HG03432 (cell line): Measurements from ENCODE around the gene COTL1.
"Not testable (repeated sequence)": the region's sequence is repeated elsewhere in the genome, so short reads cannot be mapped to it uniquely, and the experiment has no call there.

Source experiments
- ATAC-seq: cut with Tn5 transposase; IDR thresholded peaks from one replicate; pipeline ENCODE4 v1.9.1; 2021; ENCODE audit warnings: mild to moderate bottlenecking, moderate library complexity; ENCODE audit not compliant: unreplicated experiment

Gene COTL1

DNA sequence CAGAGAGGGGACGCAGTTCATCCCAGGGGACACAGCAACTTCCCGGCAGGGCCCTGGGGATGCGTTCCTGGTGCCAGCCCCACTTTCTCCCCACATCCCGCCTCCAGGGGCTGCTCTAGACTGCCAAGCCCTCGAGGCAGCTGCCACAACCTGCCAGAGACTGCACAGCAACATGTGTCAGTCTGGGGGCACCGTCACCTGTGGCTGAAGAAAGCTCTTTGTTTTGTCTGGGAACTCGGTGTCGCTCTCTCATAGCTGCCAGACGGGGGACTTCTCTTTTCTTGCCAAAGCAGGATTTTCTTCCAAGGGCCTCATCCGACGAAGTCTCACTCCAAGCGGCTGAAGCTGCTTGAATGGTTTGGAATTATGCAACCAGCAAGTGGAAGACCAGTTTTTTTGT, 43.7 kb downstream of the COTL1 start:
- no peak for ATAC-seq

GRCh38 chr16:84572096-84572495, 45.8 kb downstream of the COTL1 start:
- no peak for ATAC-seq

- no peak for ATAC-seq
Observed at GRCh38 chr16:84571506-84571905, 46.4 kb downstream of the COTL1 start.

- no peak for ATAC-seq
Observed at GRCh38 chr16:84570739-84571403, 47.0 kb downstream of the COTL1 start.

DNA sequence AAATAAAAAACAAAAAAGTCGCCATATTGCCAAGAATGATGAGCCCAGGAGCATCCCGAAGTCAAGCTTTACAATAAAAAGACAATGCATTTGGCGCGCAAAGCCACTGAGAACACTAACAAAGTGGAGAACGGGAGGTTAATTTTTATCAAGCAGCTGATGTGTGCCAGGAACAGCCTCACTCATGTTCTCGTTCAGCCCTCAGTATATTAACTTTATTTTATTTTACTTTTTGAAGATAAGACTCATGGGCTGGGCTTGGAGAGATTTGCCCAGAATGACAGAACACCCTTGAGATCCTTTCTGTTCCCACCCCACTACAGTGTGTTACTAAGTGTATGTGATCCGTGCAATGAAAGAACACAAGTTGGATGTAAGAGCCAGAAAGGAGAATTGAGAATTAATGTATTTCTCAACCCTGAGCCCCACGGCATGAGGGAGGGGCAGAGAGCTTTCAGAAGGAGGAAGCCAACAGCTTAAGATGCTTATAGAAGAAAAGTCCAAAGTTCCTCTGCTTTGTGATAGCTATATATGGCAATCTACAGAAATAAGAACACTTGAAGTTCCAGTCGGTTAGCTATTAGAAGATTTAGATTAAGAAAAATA, 48.4 kb downstream of the COTL1 start:
- ATAC-seq: no peak

GRCh38 chr16:84568066-84568465, 49.8 kb downstream of the COTL1 start:
- no peak for ATAC-seq

- no peak for ATAC-seq
Observed at GRCh38 chr16:84567286-84567962, 50.5 kb downstream of the COTL1 start.

DNA sequence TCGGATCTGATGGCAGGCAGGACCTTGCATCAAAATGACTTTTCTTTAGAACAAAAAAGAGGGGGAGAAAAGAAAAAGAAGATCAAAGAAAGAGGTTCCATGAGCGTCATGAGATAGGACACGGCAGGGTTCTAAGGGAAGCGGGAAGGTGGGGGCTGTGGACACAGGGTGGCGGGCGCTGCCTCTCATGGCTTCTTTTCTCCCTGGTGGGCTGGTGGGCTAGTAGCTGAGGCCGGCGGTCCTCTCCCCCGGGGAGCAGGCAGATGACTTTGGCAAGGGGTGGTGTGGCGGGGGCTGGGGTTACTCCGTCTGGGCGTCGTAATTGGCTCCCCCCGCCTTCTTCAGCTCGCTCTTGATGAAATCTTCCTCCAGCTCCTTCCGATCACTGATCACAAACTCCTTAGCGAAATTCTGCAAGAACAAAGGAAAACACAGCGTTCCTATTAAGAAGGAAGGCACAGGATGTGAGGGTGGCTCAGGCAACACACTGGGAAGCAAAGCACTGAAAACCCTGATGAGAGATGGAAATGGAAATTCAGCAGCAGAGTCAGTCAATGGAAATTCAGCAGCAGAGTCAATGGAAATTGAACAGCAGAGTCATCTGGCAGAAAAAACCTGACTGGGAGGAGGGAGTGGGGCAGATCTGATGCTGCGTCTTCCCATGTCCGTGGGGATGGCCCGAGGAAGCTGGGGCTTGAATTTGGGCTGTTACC, 51.2 kb downstream of the COTL1 start:
- ATAC-seq: no peak

DNA sequence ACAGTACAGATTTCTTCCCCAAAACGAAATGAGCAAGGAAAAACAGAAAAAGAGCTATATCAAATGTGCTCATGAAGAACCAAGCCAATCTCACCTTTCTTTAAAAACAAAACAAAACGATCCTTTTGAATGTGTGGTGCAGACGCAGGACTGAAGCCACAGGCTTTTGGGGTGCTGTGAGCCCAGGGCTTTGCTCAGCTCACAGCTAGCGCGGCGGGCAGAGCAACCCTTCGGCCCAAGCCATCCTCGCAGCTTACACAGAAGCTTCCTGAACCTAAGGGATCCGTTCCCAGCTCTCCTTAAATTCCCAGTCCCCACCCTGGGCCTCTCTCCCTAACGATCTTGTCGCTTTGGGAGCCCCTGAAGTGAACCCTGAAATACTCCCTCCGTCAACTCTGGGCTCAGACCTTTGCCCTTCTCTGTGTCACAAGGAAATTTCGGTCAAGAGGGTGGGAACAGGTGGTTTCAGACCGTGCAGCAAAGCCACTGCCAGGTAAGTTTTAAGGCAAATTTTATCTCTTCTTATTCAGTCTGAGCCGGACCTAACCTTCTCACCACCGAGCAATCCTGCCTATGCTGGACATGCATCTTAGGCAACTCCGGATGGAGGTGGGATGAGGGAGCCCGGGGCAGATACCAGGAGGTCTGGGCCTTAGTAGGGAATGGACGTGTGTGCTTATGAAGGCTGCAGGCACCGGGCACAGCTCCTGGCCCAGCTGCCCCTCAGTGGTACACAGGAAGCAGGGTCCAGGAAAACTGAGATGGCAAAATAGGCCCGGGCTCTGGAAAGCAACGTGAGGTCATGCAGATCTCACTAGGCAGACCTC, 52.0 kb downstream of the COTL1 start:
- ATAC-seq: no peak

- ATAC-seq: no peak
Observed at GRCh38 chr16:84563786-84564420, 54.0 kb downstream of the COTL1 start.

GRCh38 chr16:84563064-84563715, 54.7 kb downstream of the COTL1 start:
- ATAC-seq: no peak

DNA sequence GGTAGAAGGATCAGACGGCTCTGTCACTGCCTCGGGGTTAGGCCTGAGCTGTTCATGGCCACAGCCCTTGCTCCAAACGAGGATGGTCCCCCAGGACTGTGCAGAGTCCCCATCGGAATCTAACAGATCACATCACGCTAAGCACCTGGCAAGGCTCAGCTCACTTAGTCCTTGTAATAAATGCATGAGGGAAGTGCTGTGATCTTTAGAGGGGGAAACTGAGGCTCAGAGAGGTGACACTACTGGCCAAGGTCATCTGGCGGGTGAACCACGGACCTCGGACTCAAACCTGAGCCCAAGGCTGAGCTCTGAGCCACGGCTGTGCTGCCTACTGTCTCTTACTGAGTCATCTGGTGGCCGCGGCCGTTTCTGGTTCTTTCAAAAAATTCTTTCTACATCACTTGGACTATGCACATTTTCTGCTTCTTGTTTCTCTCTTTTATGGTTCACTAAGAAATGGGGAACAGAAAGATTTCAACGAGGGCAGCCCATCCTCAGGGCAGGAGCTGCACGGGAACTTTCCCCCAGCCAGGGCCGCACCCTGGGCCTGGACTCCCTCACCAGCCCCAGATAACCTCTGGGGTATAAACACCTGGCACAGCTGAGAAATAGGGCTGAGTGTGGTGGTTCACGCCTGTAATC, 55.6 kb downstream of the COTL1 start:
- peak; percentile 69 for ATAC-seq

- no peak for ATAC-seq
Observed at GRCh38 chr16:84561291-84561690, 56.6 kb downstream of the COTL1 start.

DNA sequence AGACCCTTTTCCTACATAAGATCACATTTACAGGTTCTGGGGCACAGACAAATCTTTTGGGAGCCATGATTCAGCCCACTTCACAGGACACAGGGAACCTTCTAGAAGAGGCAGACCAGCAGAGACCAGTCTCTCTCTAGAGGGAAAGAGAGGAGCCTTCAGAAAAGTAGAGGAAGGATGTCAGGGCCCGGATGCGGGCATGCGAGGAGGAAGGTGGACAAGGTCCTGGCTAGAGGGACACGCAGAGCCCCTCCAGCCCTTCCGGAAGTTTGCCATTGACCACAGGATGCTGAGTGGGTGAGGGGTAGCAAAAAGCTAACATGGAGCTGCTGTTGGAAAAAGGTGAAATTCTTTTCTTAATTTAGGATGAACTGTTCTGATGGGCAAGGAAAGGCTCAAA, 57.6 kb downstream of the COTL1 start:
- no peak for ATAC-seq

DNA sequence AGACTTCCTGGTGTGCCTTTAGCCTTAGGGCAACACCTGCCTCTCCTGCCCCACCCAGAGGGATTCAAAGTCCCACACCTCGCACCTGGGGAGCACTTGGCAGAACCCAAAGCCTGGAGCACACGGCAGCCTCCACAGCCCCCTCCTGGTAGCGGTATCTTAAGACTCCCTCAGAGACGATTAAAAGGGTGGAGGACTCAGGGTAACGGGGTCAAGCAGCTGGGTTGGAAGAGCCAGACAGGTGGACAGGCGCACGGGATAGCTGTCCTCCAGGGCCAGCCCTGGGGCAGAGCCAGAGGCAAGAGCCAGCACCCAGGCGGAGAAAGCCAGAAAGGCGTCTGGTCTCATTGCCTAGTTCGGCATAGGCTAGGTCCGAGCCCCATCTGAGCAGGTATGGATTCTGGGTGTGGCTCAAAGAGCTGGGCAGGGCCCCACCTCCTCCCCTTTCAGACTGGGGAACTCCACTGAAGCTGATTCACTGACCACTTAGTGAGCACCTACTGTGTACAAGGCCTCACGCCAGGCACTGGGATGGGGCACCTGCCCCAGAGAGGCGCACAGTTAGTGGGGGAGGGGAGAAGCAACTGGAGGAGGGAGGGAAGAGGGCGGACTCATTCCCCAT, 58.5 kb downstream of the COTL1 start:
- ATAC-seq: no peak

- not testable (repeated sequence) for ATAC-seq
Observed at GRCh38 chr16:84558850-84559249, 59.0 kb downstream of the COTL1 start.

GRCh38 chr16:84557504-84557903, 60.4 kb downstream of the COTL1 start:
- ATAC-seq: no peak

- no peak for ATAC-seq
Observed at GRCh38 chr16:84557059-84557458, 60.8 kb downstream of the COTL1 start.
